Measurements from ENCODE around the gene MYO1D.

DNA sequence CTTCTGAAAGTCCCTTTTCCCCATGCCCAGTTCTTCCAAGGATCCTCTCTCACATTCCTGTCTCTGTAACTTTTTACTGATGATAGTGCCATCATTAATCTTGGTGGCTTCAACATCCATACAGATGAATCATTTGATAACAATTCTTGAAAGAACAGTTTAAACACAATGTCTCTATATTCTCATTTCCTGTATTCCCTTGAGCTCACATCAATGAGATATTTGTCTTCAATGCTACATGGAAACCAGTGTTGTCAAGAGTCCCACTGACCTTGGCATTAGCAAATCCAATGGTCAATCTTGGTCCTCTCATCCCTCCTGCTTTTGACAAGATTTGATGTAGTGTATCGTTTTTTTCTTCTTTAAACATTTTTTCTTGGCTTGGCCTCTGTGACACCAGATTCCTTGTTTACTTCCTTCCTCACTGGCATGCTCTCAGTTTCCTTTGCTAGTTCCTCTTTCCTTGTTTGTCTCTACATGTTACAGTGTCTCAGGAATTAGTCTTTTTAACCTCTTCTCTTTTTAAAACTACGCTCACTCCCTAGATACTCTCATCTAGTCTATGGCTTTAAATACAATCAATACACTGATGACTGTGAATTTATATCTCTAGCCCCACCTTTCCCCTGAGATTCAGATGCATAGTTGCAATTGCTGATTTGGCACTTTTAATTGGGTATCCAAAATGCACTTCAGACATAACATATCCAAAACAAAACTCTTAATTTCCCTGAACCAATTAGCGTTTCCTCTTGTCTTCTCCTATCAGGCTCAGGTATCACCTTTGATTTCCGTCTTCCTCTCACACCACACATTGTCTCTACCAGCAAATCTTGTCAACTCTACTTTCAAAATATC is 134.0 kb downstream of the MYO1D start:
- TF ChIP-seq RAD21 (IDR thresholded peaks at IDR 0.05; ENCODE audit: low read depth) (no peak), YY1 (IDR thresholded peaks at IDR 0.05; ENCODE audit: low read depth) (no peak), TCF12 (IDR thresholded peaks at IDR 0.05; ENCODE audit: low read depth) (no peak), ZBTB7A (IDR thresholded peaks at IDR 0.05; ENCODE audit: low read depth) (no peak)
- TF ChIP-seq, protein P1, sequence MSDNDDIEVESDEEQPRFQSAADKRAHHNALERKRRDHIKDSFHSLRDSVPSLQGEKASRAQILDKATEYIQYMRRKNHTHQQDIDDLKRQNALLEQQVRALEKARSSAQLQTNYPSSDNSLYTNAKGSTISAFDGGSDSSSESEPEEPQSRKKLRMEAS (IDR thresholded peaks at IDR 0.05), result no peak
- TF ChIP-seq, protein P2, sequence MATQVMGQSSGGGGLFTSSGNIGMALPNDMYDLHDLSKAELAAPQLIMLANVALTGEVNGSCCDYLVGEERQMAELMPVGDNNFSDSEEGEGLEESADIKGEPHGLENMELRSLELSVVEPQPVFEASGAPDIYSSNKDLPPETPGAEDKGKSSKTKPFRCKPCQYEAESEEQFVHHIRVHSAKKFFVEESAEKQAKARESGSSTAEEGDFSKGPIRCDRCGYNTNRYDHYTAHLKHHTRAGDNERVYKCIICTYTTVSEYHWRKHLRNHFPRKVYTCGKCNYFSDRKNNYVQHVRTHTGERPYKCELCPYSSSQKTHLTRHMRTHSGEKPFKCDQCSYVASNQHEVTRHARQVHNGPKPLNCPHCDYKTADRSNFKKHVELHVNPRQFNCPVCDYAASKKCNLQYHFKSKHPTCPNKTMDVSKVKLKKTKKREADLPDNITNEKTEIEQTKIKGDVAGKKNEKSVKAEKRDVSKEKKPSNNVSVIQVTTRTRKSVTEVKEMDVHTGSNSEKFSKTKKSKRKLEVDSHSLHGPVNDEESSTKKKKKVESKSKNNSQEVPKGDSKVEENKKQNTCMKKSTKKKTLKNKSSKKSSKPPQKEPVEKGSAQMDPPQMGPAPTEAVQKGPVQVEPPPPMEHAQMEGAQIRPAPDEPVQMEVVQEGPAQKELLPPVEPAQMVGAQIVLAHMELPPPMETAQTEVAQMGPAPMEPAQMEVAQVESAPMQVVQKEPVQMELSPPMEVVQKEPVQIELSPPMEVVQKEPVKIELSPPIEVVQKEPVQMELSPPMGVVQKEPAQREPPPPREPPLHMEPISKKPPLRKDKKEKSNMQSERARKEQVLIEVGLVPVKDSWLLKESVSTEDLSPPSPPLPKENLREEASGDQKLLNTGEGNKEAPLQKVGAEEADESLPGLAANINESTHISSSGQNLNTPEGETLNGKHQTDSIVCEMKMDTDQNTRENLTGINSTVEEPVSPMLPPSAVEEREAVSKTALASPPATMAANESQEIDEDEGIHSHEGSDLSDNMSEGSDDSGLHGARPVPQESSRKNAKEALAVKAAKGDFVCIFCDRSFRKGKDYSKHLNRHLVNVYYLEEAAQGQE (IDR thresholded peaks at IDR 0.05; ENCODE audit: low read depth), result no peak

All from Ishikawa (cell line).